ENCODE results near the gene CORIN.
"Not testable (repeated sequence)": the region's sequence is repeated elsewhere in the genome, so short reads cannot be mapped to it uniquely, and the experiment has no call there.

CORIN gene

GRCh38 chr4:47774079-47774478, 63.8 kb downstream of the CORIN start:
- H3K27ac ChIP-seq (ENCODE audit: low read depth, low read length), result no peak overlapping the region
- H3K4me3 ChIP-seq (ENCODE audit: low read depth, low read length), result no peak overlapping the region
- no peaks in the 10 kb centered on the region for H3K9me3 ChIP-seq (ENCODE audit: control insufficient read depth, insufficient read depth, low read length)
- peaks cover 6% of the 10 kb centered on the region for H3K4me1 ChIP-seq (ENCODE audit: control insufficient read depth, insufficient read depth, low read length)
- no peak overlapping the region for H3K9ac ChIP-seq (ENCODE audit: low read depth, low read length)
- H3K27me3 ChIP-seq (ENCODE audit: control insufficient read depth, insufficient read depth, low read length), result no peaks in the 10 kb centered on the region
- H3K36me3 ChIP-seq (ENCODE audit: control insufficient read depth, insufficient read depth, low read length), result no peaks in the 10 kb centered on the region

DNA sequence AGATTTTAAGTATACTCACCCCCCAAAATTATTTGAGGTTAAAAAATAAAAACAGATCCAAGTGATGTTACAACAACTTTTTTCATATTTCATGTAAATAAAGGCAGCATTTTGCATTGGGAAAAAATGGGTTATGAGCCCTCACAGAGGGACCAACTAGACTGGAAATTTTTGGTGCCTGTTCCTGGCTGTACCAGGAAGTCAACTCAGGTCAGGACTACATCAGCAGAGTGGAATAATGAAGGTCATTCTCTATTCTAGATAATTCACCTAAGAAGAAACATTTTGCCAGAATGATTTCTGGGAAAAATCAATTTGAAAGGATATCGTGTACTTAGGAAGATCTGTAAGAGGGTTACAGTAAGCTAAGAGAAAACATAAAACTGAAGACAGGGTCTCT, 66.8 kb downstream of the CORIN start:
- Histone ChIP-seq H3K4me3 (ENCODE audit: low read depth, low read length) (no peak overlapping the region), H3K27me3 (ENCODE audit: control insufficient read depth, insufficient read depth, low read length) (no peaks in the 10 kb centered on the region), H3K9me3 (ENCODE audit: control insufficient read depth, insufficient read depth, low read length) (no peaks in the 10 kb centered on the region), H3K36me3 (ENCODE audit: control insufficient read depth, insufficient read depth, low read length) (no peaks in the 10 kb centered on the region), H3K9ac (ENCODE audit: low read depth, low read length) (no peak overlapping the region), H3K4me1 (ENCODE audit: control insufficient read depth, insufficient read depth, low read length) (peaks cover 19% of the 10 kb centered on the region), H3K27ac (ENCODE audit: low read depth, low read length) (no peak overlapping the region)

GRCh38 chr4:47767956-47768355, 69.9 kb downstream of the CORIN start:
- not testable (repeated sequence) for H3K27me3 ChIP-seq (ENCODE audit: control insufficient read depth, insufficient read depth, low read length); H3K36me3 ChIP-seq (ENCODE audit: control insufficient read depth, insufficient read depth, low read length); H3K27ac ChIP-seq (ENCODE audit: low read depth, low read length); H3K9me3 ChIP-seq (ENCODE audit: control insufficient read depth, insufficient read depth, low read length); H3K9ac ChIP-seq (ENCODE audit: low read depth, low read length); H3K4me3 ChIP-seq (ENCODE audit: low read depth, low read length)
- peaks cover 13% of the 10 kb centered on the region for H3K4me1 ChIP-seq (ENCODE audit: control insufficient read depth, insufficient read depth, low read length)

- Histone ChIP-seq H3K4me1 (ENCODE audit: control insufficient read depth, insufficient read depth, low read length) (peaks cover 10% of the 10 kb centered on the region), H3K27me3 (ENCODE audit: control insufficient read depth, insufficient read depth, low read length) (no peaks in the 10 kb centered on the region), H3K27ac (ENCODE audit: low read depth, low read length) (no peak overlapping the region), H3K9ac (ENCODE audit: low read depth, low read length) (no peak overlapping the region), H3K9me3 (ENCODE audit: control insufficient read depth, insufficient read depth, low read length) (no peaks in the 10 kb centered on the region), H3K36me3 (ENCODE audit: control insufficient read depth, insufficient read depth, low read length) (no peaks in the 10 kb centered on the region), H3K4me3 (ENCODE audit: low read depth, low read length) (no peak overlapping the region)
Measured at GRCh38 chr4:47763279-47763678, 74.6 kb downstream of the CORIN start.

GRCh38 chr4:47762376-47763266, 75.2 kb downstream of the CORIN start:
- Histone ChIP-seq H3K27ac (ENCODE audit: low read depth, low read length) (no peak overlapping the region), H3K9me3 (ENCODE audit: control insufficient read depth, insufficient read depth, low read length) (no peaks in the 10 kb centered on the region), H3K4me3 (ENCODE audit: low read depth, low read length) (no peak overlapping the region), H3K36me3 (ENCODE audit: control insufficient read depth, insufficient read depth, low read length) (no peaks in the 10 kb centered on the region), H3K4me1 (ENCODE audit: control insufficient read depth, insufficient read depth, low read length) (peaks cover 4% of the 10 kb centered on the region; the same call in 1 of the 2 replicates), H3K27me3 (ENCODE audit: control insufficient read depth, insufficient read depth, low read length) (no peaks in the 10 kb centered on the region), H3K9ac (ENCODE audit: low read depth, low read length) (no peak overlapping the region)

DNA sequence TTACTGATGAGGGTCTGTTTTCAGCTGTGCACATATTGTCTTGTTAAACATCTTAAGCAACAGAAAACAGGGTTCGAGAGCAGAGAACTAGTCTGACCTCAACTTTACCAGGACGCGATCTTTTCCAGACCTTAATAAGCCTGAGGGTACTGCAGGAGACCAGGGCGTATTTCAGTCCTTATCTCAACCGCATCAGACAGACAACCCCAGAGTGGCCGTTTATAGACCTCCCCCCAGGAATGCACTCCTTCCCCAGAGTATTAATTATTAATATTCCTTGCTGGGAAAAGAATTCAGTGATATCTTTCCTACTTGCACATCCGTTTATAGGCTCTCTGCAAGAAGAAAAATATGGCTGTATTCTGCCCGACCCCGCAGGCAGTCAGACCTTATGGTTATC, 84.6 kb downstream of the CORIN start:
- not testable (repeated sequence) for H3K9ac ChIP-seq (ENCODE audit: low read depth, low read length); H3K36me3 ChIP-seq (ENCODE audit: control insufficient read depth, insufficient read depth, low read length); H3K27me3 ChIP-seq (ENCODE audit: control insufficient read depth, insufficient read depth, low read length); H3K9me3 ChIP-seq (ENCODE audit: control insufficient read depth, insufficient read depth, low read length); H3K4me3 ChIP-seq (ENCODE audit: low read depth, low read length); H3K4me1 ChIP-seq (ENCODE audit: control insufficient read depth, insufficient read depth, low read length); H3K27ac ChIP-seq (ENCODE audit: low read depth, low read length)

GRCh38 chr4:47752214-47752613, 85.7 kb downstream of the CORIN start:
- Histone ChIP-seq H3K36me3 (ENCODE audit: control insufficient read depth, insufficient read depth, low read length) (no peaks in the 10 kb centered on the region), H3K9ac (ENCODE audit: low read depth, low read length) (no peak overlapping the region), H3K4me3 (ENCODE audit: low read depth, low read length) (no peak overlapping the region), H3K27me3 (ENCODE audit: control insufficient read depth, insufficient read depth, low read length) (no peaks in the 10 kb centered on the region), H3K9me3 (ENCODE audit: control insufficient read depth, insufficient read depth, low read length) (peaks cover 9% of the 10 kb centered on the region), H3K4me1 (ENCODE audit: control insufficient read depth, insufficient read depth, low read length) (peaks cover 5% of the 10 kb centered on the region), H3K27ac (ENCODE audit: low read depth, low read length) (no peak overlapping the region)

DNA sequence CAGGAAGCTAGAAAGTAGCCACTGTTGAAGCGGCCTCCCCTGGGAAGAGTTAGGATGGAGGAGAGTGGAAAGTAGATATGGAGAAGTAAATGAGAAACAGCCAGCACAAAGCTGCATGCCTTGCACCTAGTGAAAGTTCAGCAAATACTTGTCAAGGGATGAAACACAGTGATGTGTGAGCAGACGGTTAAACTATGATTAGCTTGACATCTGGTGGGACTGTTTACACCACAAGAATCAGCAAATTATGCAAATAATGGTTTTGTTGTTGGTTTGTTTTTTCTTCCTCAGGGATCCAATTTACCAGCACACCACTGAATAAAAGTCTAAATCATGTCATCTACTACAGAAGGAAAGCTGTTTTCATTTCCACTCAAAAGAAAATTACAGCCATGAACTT, 87.1 kb downstream of the CORIN start:
- Histone ChIP-seq H3K4me3 (ENCODE audit: low read depth, low read length) (no peak overlapping the region), H3K27me3 (ENCODE audit: control insufficient read depth, insufficient read depth, low read length) (no peaks in the 10 kb centered on the region), H3K9me3 (ENCODE audit: control insufficient read depth, insufficient read depth, low read length) (peaks cover 9% of the 10 kb centered on the region), H3K27ac (ENCODE audit: low read depth, low read length) (no peak overlapping the region), H3K9ac (ENCODE audit: low read depth, low read length) (no peak overlapping the region), H3K4me1 (ENCODE audit: control insufficient read depth, insufficient read depth, low read length) (peaks cover 11% of the 10 kb centered on the region), H3K36me3 (ENCODE audit: control insufficient read depth, insufficient read depth, low read length) (no peaks in the 10 kb centered on the region)

GRCh38 chr4:47749858-47750257, 88.0 kb downstream of the CORIN start:
- H3K4me1 ChIP-seq (ENCODE audit: control insufficient read depth, insufficient read depth, low read length), result peaks cover 11% of the 10 kb centered on the region
- H3K9me3 ChIP-seq (ENCODE audit: control insufficient read depth, insufficient read depth, low read length), result peaks cover 9% of the 10 kb centered on the region
- no peaks in the 10 kb centered on the region for H3K36me3 ChIP-seq (ENCODE audit: control insufficient read depth, insufficient read depth, low read length)
- H3K9ac ChIP-seq (ENCODE audit: low read depth, low read length), result no peak overlapping the region
- H3K27ac ChIP-seq (ENCODE audit: low read depth, low read length), result no peak overlapping the region
- no peak overlapping the region for H3K4me3 ChIP-seq (ENCODE audit: low read depth, low read length)
- no peaks in the 10 kb centered on the region for H3K27me3 ChIP-seq (ENCODE audit: control insufficient read depth, insufficient read depth, low read length)

DNA sequence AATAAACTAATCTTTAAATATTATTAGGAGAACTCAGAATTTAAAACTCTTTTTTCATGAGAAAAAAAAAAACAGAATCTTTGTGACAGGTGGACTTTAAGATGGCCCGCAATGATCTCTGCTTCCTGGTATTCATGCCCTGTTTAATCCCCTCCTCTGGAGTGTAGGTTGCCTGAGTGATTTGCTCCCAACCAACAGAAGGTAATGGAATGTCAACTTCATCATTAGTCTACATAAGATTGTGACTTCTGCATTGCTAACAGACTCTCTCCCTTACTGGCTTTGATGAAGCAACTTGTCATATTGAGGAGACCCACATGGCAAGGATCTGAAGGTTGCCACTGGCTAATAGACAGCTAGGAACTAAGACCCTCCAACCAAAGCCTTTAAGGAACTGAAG, 88.8 kb downstream of the CORIN start:
- Histone ChIP-seq H3K4me3 (ENCODE audit: low read depth, low read length) (no peak overlapping the region), H3K27ac (ENCODE audit: low read depth, low read length) (no peak overlapping the region), H3K9me3 (ENCODE audit: control insufficient read depth, insufficient read depth, low read length) (peaks cover 9% of the 10 kb centered on the region)

DNA sequence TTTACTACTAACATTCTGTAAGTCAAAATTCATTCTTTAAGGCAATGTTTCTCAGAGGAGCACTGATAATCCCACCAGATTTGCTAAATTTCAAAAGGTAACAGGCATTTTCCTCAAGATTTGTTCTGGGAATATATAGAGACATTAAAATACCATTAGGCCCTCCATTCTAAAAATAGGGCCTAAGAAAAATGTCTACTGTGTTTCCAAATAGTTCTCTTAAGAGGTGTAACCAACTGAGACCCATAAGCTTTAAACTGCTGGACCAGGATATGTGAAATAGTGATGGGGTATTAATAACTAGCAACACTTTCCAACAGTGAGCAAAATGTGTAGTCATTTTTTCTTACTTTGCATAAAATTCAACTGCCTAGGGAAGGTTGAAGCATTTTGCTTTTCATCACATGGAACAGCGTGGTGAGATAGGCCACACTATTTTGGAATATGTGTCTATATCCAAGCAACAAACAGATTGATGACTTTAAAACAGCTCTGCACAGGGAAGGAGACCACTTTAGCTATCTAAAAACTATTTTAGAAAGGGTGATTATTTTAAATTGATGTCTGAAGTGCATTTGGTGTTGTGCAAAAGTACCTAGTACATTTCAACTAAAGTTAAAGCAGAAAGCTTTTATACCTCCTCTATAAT, 89.9 kb downstream of the CORIN start:
- Histone ChIP-seq H3K27ac (ENCODE audit: low read depth, low read length) (no peak overlapping the region), H3K27me3 (ENCODE audit: control insufficient read depth, insufficient read depth, low read length) (no peaks in the 10 kb centered on the region), H3K9me3 (ENCODE audit: control insufficient read depth, insufficient read depth, low read length) (peaks cover 10% of the 10 kb centered on the region; the same call in 1 of the 2 replicates), H3K9ac (ENCODE audit: low read depth, low read length) (no peak overlapping the region), H3K36me3 (ENCODE audit: control insufficient read depth, insufficient read depth, low read length) (no peaks in the 10 kb centered on the region), H3K4me1 (ENCODE audit: control insufficient read depth, insufficient read depth, low read length) (peaks cover 11% of the 10 kb centered on the region), H3K4me3 (ENCODE audit: low read depth, low read length) (no peak overlapping the region)

More for the DNA sequence above, 88.8 kb downstream of the CORIN start:
- no peaks in the 10 kb centered on the region for H3K27me3 ChIP-seq (ENCODE audit: control insufficient read depth, insufficient read depth, low read length)
- H3K9ac ChIP-seq (ENCODE audit: low read depth, low read length), result no peak overlapping the region
- no peaks in the 10 kb centered on the region for H3K36me3 ChIP-seq (ENCODE audit: control insufficient read depth, insufficient read depth, low read length)
- peaks cover 11% of the 10 kb centered on the region for H3K4me1 ChIP-seq (ENCODE audit: control insufficient read depth, insufficient read depth, low read length)

All from HUES48 (cell line).